Activated CD8-positive, alpha-beta T cell treated with anti-CD3 and anti-CD28 coated beads for 36 hours (primary cell): ENCODE data around the gene DCAKD. TPM values are rescaled to one million over a fixed set of nuclear protein-coding genes. Genes with fewer than 3 reads are reported as not detected.
A peak's percentile ranks its signal among the peaks of the same experiment; 100 is the strongest.

Experiments
- ATAC-seq: fragments of 200-7000 bp; cut with Tn5 transposase; one replicate; pipeline ENCODE4 v1.10.0; 2021; ENCODE audit warnings: mild to moderate bottlenecking, moderate library complexity
- CTCF ChIA-PET: fragments of 350-600 bp; sonication (Branson Sonifier 250); formaldehyde crosslinking; loops from one replicate; lab custom pipeline; 2021; ENCODE audit warnings: antibody characterized with exemption; lab: Charles Lee
- POLR2A ChIA-PET: fragments of 350-600 bp; sonication (Branson Sonifier 250); formaldehyde crosslinking; loops from one replicate; lab custom pipeline; 2021; ENCODE audit warnings: antibody characterized with exemption; lab: Charles Lee
- DNase-seq: peaks from one replicate; pipeline ENCODE4 v3.0.0-alpha.2; 2020
- H3K27ac Mint-ChIP-seq: one replicate; pipeline ENCODE4 v1.8.0; 2021; ENCODE audit warnings: mild to moderate bottlenecking, mixed read lengths
- H3K27me3 Mint-ChIP-seq: one replicate; pipeline ENCODE4 v1.8.0; 2021; ENCODE audit warnings: mixed read lengths
- H3K36me3 Mint-ChIP-seq: one replicate; pipeline ENCODE4 v1.8.0; 2021; ENCODE audit warnings: low read depth, mixed read lengths
- H3K4me1 Mint-ChIP-seq: one replicate; pipeline ENCODE4 v1.8.0; 2021; ENCODE audit warnings: low read depth, mixed read lengths
- H3K4me3 Mint-ChIP-seq: one replicate; pipeline ENCODE4 v1.8.0; 2021; ENCODE audit warnings: mild to moderate bottlenecking, moderate library complexity, mixed read lengths
- H3K9me3 Mint-ChIP-seq: one replicate; pipeline ENCODE4 v1.8.0; 2021; ENCODE audit warnings: mixed read lengths
- intact Hi-C: fragments of 100-400 bp; cut with micrococcal nuclease; formaldehyde crosslinking; loops from one replicate; pipeline ENCODE4 v1.10.0; 2022
- total RNA-seq, 2 experiments: library from RNA; stranded (reverse); gene quantifications; one replicate each; pipeline ENCODE4 v1.2.3, GENCODE V29; 2021
- TF ChIP-seq, protein P1 (sequence below): fragments of 200-600 bp; IDR thresholded peaks from one replicate; pipeline ENCODE4 v1.8.0; 2022; ENCODE audit warnings: antibody characterized with exemption, mild to moderate bottlenecking

DCAKD gene
- total RNA-seq, 2 experiments from 2014 or later, result 34.3 to 35.8 TPM

DNA sequence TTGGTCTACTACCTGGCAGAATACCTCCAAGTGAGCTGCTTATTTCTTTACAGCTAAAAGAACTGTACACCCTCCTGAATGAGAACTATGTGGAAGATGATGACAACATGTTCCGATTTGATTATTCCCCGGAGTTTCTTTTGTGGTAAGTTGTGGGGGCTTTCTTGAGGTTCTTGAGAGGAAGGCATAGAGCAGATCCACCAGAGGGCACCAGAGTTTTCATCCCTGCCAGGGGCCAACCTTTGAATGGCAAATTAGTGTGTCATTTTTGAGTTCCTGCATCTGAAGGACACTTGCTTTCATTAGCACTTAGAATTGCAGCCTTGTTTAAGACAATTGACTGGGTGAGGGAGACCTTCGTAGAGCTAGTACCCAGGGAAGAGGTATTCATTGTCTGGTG lies 44.7 kb upstream of the DCAKD start:
- TF ChIP-seq, protein P1, sequence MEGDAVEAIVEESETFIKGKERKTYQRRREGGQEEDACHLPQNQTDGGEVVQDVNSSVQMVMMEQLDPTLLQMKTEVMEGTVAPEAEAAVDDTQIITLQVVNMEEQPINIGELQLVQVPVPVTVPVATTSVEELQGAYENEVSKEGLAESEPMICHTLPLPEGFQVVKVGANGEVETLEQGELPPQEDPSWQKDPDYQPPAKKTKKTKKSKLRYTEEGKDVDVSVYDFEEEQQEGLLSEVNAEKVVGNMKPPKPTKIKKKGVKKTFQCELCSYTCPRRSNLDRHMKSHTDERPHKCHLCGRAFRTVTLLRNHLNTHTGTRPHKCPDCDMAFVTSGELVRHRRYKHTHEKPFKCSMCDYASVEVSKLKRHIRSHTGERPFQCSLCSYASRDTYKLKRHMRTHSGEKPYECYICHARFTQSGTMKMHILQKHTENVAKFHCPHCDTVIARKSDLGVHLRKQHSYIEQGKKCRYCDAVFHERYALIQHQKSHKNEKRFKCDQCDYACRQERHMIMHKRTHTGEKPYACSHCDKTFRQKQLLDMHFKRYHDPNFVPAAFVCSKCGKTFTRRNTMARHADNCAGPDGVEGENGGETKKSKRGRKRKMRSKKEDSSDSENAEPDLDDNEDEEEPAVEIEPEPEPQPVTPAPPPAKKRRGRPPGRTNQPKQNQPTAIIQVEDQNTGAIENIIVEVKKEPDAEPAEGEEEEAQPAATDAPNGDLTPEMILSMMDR, result peak; percentile 19
- no peak for ATAC-seq
- Mint-ChIP-seq H3K27me3 (no peaks in the 10 kb centered on the region), H3K4me1 (no peaks in the 10 kb centered on the region), H3K36me3 (peaks cover 49% of the 10 kb centered on the region), H3K27ac (peak overlapping the region; percentile 53), H3K9me3 (no peaks in the 10 kb centered on the region), H3K4me3 (no peak overlapping the region)
- POLR2A ChIA-PET, result interaction anchor here (0.9 kb wide), 1 partner anchor 30 kb away, joined by 3 read pairs; no protein-coding TSS in a partner anchor
- CTCF ChIA-PET, result interaction anchor here (0.9 to 2.1 kb wide), 6 partner anchors 9 to 175 kb away, joined by 3 to 5 read pairs (median 4); partner anchors contain the start of genes ACBD4 and PLCD3
- DNase-seq, result peak; percentile 43
- intact Hi-C loops, result no loop called here

- DNase-seq, result no peak
- no peaks in the 10 kb centered on the region for H3K4me1 Mint-ChIP-seq
- H3K36me3 Mint-ChIP-seq, result peaks cover 46% of the 10 kb centered on the region
- POLR2A ChIA-PET, result no interaction called here
- ATAC-seq, result no peak
- intact Hi-C loops, result no loop called here
- no peaks in the 10 kb centered on the region for H3K27me3 Mint-ChIP-seq
- H3K9me3 Mint-ChIP-seq, result no peaks in the 10 kb centered on the region
- CTCF ChIA-PET, result interaction anchor here (1.6 kb wide), 1 partner anchor 42 kb away, joined by 5 read pairs; the partner anchor contains the start of gene ACBD4
- TF ChIP-seq, protein P1, result no peak
- no peak overlapping the region for H3K27ac Mint-ChIP-seq
- H3K4me3 Mint-ChIP-seq, result no peak overlapping the region
Observed at GRCh38 chr17:45093444-45094110, 42.1 kb upstream of the DCAKD start.

DNA sequence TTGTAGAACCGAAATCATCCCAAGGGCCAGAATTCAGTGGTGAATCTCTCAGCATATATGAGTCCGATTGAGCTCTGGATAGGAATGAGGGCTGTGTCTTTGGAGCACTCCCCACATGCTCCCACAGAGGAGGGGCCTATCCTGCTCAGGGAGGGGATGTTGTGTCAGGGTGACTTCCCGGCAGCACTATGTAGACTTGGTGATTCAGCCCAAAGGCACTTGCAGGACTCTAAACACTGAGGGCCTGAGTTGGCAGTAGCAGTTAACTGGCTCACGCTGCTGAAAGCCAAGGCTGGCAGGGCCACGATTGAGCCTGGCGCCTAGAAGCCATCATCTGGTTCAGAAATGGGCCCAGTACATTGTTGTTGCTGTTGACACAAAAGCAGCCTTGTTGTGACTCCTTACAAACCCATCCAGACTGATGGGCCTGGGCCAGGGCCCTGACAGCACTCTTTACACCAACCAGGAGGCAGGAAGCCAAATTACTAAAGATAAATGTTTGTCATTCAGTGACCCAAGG lies 41.5 kb upstream of the DCAKD start:
- peaks cover 2% of the 10 kb centered on the region for H3K4me1 Mint-ChIP-seq
- POLR2A ChIA-PET, result no interaction called here

GRCh38 chr17:45091778-45092425 lies 40.5 kb upstream of the DCAKD start:
- H3K4me3 Mint-ChIP-seq, result no peak overlapping the region
- POLR2A ChIA-PET, result interaction anchor here (1.9 kb wide), 1 partner anchor 12 kb away, joined by 5 read pairs; no protein-coding TSS in a partner anchor
- intact Hi-C loops, result no loop called here
- DNase-seq, result no peak
- H3K9me3 Mint-ChIP-seq, result no peaks in the 10 kb centered on the region
- TF ChIP-seq, protein P1, result no peak
- H3K4me1 Mint-ChIP-seq, result peaks cover 2% of the 10 kb centered on the region
- no peak overlapping the region for H3K27ac Mint-ChIP-seq
- CTCF ChIA-PET, result no interaction called here
- H3K36me3 Mint-ChIP-seq, result peaks cover 44% of the 10 kb centered on the region
- no peak for ATAC-seq
- no peaks in the 10 kb centered on the region for H3K27me3 Mint-ChIP-seq

More for the DNA sequence above, 41.5 kb upstream of the DCAKD start:
- CTCF ChIA-PET, result no interaction called here
- intact Hi-C loops, result no loop called here
- Mint-ChIP-seq H3K36me3 (peaks cover 43% of the 10 kb centered on the region), H3K4me3 (no peak overlapping the region), H3K27me3 (no peaks in the 10 kb centered on the region), H3K9me3 (no peaks in the 10 kb centered on the region), H3K27ac (no peak overlapping the region)
- no peak for DNase-seq
- TF ChIP-seq, protein P1, result no peak
- ATAC-seq, result no peak
